OCI-LY3 (cell line): ENCODE measurements around the gene CHD2.

Source experiments
- EZH2phosphoT487 ChIP-seq: fragments of 200-600 bp; shearing (Covaris generic); IDR thresholded peaks from 2 replicates; pipeline ENCODE4 v1.6.1; 2018; ENCODE audit warnings: antibody characterized with exemption, mixed run types, low read depth
- TF ChIP-seq, protein P1 (sequence below): fragments of 200-600, 300-600 bp; sonication (generic); IDR thresholded peaks from 2 replicates; pipeline ENCODE4 v1.5.1; 2014; ENCODE audit warnings: antibody characterized with exemption, low read length, low read depth

DNA sequence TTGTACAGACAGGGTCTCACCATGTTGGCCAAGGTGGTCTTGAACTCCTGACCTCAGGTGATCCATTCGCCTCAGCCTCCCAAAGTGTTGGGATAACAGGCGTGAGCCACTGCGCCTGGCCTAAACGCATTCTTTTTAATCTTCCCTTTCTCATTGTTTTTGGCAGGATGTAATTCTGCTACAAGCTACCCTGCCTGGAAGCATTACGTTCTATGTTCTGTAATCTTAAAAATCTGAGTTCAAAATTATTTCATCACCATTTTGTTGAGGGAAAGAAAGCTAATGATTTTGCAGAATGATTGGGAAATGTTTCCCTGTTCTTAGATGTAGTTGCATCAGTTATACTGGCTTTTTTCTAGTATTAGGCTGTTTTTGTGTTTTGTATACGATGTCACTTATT is 117.4 kb downstream of the CHD2 start:
- TF ChIP-seq, protein P1, sequence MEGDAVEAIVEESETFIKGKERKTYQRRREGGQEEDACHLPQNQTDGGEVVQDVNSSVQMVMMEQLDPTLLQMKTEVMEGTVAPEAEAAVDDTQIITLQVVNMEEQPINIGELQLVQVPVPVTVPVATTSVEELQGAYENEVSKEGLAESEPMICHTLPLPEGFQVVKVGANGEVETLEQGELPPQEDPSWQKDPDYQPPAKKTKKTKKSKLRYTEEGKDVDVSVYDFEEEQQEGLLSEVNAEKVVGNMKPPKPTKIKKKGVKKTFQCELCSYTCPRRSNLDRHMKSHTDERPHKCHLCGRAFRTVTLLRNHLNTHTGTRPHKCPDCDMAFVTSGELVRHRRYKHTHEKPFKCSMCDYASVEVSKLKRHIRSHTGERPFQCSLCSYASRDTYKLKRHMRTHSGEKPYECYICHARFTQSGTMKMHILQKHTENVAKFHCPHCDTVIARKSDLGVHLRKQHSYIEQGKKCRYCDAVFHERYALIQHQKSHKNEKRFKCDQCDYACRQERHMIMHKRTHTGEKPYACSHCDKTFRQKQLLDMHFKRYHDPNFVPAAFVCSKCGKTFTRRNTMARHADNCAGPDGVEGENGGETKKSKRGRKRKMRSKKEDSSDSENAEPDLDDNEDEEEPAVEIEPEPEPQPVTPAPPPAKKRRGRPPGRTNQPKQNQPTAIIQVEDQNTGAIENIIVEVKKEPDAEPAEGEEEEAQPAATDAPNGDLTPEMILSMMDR: no peak
- no peak for TF ChIP-seq EZH2phosphoT487
